GM12872 (cell line): ENCODE results near the gene AVL9.

Experiments used
- TF ChIP-seq, protein P1 (sequence below): IDR thresholded peaks from 3 replicates; pipeline ENCODE4 v1.5.1; 2011; ENCODE audit warnings: low read depth, mild to moderate bottlenecking, low read length, moderate library complexity; ENCODE audit not compliant: insufficient read depth

AVL9 gene

DNA sequence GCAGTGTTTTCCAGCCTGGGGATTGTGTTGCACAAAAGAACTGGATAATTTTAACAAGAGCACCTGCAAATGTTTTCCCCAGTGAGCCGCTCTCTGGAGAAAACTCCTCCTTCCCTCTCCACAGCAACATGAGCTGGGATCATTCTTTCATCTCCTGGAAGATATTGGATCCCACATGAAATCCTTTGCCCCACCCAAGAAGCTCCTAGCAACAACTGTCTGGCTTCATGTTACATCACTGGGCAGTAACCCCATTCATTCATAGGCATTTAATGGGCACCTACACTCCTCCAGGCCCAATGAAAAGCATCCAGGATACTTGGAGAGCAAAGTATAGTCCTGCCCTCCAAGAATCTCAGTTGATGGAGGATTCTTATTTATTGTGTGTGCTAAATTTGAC lies 32.3 kb upstream of the AVL9 start:
- TF ChIP-seq, protein P1, sequence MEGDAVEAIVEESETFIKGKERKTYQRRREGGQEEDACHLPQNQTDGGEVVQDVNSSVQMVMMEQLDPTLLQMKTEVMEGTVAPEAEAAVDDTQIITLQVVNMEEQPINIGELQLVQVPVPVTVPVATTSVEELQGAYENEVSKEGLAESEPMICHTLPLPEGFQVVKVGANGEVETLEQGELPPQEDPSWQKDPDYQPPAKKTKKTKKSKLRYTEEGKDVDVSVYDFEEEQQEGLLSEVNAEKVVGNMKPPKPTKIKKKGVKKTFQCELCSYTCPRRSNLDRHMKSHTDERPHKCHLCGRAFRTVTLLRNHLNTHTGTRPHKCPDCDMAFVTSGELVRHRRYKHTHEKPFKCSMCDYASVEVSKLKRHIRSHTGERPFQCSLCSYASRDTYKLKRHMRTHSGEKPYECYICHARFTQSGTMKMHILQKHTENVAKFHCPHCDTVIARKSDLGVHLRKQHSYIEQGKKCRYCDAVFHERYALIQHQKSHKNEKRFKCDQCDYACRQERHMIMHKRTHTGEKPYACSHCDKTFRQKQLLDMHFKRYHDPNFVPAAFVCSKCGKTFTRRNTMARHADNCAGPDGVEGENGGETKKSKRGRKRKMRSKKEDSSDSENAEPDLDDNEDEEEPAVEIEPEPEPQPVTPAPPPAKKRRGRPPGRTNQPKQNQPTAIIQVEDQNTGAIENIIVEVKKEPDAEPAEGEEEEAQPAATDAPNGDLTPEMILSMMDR = no peak

DNA sequence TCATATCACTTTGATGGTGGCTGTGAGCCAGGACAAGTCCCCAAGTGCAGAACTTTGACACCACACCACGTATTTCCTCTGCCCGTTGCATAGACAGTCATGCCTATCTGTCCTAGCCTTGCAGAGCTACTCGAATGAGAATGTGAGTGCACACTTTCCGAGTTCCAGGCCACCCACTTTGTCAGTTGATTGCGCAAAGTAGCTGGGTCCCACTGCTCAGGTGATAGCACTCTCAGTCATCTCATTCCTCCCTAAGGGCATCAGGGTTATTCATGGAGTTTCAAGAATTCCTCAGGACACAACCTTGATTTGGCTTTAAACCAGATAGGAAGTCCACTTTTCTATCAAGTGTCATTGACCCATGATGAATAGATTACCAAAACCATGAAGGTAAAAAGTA lies 24.4 kb upstream of the AVL9 start:
- TF ChIP-seq, protein P1 = no peak

DNA sequence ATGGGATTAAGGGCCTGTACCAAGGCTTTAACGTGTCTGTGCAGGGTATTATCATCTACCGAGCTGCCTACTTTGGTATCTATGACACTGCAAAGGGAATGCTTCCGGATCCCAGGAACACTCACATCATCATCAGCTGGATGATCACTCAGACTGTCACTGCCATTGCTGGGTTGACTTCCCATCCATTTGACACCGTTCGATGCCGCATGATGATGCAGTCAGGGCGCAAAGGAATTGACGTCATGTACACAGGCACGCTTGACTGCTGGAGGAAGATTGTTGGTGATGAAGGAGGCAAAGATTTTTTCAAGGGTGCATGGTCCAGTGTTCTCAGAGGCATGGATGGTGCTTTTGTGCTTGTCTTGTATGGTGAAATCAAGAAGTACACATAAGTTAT lies 23.3 kb upstream of the AVL9 start:
- TF ChIP-seq, protein P1 = no peak

DNA sequence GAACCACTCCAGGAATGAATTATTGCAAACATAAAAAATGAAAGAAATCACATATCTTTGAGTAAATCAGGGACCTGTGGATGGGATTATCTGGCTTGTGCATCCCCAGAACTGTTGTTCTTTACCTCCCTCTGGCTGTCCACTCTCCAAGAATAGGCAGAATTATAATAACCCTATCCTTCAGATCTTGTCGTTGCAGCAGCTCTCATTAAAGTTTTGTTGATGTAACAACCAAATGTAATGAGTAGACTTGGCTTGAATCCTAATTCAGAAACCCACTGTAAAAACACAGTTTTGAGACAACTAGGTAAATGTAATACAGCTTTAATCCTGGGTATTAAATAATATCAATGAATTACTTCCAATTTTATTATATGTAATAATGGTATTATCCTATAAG lies 21.3 kb upstream of the AVL9 start:
- TF ChIP-seq, protein P1 = no peak

DNA sequence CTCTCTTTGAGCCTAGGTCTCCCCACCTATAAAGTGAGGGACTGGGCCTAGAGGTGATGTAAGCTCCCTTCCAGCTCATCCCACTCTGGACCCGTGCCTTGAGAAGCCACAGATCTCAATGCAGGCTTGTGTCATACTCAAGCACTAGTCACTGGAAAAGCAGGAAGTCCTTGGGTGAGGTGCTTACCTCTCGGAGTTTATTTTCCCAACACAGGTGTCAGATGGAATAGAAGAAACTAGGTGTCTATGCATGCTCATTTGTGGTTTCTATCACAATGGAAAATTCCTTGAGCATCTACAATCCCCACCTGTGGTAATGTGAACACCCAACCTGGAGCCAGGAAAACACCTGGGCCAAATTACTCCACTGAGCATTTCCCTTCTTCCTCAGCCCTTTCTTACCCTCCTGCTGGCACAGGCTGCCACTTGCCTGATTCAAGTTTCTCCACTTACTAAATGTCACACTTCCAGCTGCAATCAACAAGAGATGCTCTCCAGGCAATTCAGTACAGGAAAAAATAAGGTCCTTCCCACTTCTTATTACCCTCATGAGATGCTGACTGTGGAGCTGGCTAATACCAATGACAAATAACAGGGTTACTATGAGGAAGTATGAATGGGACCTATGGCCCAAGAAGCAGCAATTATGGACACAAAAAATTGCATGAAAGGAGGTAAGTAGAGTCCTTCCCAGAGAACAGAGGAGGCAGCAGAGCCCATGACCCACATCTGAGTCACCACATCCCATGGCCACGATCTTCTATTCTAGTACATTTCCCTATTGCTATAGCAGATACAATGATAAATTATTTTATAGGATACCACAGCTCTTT lies 18.3 kb upstream of the AVL9 start:
- TF ChIP-seq, protein P1 = no peak

DNA sequence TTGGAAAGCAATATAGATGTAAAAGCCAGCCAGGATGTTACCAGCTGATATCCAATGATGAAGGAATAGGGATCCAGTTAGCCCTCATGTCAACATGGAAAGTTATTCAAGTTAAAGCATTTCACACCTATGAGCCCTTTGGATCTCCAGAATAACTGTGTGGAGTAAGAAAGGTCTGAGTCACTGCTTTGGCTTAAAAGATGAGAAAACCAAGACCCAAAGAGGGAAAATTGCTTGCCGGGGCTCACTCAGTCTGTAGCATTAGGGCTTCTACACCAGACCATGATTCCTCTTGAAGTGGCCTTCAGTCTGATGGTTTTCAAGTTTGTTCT lies 17.7 kb upstream of the AVL9 start:
- TF ChIP-seq, protein P1 = no peak

- TF ChIP-seq, protein P1 = peak; percentile 93
These were observed 15.6 kb upstream of the AVL9 start for GRCh38 chr7:32479574-32480200.
